ENCODE data around the gene HNRNPUL2. TPM values are rescaled to one million over a fixed set of nuclear protein-coding genes. Genes with fewer than 3 reads are reported as not detected.
"Not testable (repeated sequence)": the region's sequence is repeated elsewhere in the genome, so short reads cannot be mapped to it uniquely, and the experiment has no call there.

The HNRNPUL2 gene
- total and polyA plus RNA-seq, 4 donors: 25.6 to 53.1 (median 35.5) TPM

DNA sequence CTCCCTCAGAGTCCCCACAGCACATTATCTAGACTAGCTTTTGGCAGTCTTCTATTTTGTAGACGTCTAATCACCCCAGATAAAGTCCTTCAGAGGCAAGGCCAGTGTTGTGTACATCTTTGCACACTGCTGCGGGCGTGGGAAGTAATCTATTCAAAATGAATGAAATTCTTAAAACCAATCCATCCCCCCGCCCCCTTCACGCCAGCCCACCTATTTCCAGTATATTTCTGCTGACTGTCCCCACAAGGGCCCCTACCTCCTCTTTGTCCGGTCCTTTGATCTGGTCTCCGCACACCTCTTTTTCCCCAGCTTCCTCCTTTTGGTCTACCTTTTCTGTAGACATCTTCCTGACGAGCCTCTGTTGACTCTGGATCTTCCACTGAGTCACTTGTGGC is 20.4 kb downstream of the HNRNPUL2 start:
- Histone ChIP-seq H3K36me3 (ENCODE audit: control insufficient read depth in 4 of 4, insufficient read depth in 4 of 4, low read length in 4 of 4) (peaks cover 0 to 9% (median 5%) of the 10 kb centered on the region in 4 donors), H3K27me3 (ENCODE audit: control insufficient read depth in 3 of 3, insufficient read depth in 3 of 3, low read length in 2 of 3) (no peaks in the 10 kb centered on the region), H3K9me3 (ENCODE audit: control insufficient read depth in 4 of 4, insufficient read depth in 3 of 4, low read length in 3 of 4) (no peaks in the 10 kb centered on the region), H3K9ac (ENCODE audit: insufficient read depth in 1 of 2, low read length in 2 of 2) (no peak overlapping the region), H3K27ac (ENCODE audit: low read depth in 1 of 2, low read length in 1 of 2) (peak overlapping the region; percentile 73 to 88), H3K4me3 (no peak overlapping the region), H3K4me1 (ENCODE audit: control insufficient read depth in 5 of 5, insufficient read depth in 5 of 5, low read length in 5 of 5) (peaks cover 0 to 47% (median 17%) of the 10 kb centered on the region in 5 donors)
- TF ChIP-seq, protein P1, sequence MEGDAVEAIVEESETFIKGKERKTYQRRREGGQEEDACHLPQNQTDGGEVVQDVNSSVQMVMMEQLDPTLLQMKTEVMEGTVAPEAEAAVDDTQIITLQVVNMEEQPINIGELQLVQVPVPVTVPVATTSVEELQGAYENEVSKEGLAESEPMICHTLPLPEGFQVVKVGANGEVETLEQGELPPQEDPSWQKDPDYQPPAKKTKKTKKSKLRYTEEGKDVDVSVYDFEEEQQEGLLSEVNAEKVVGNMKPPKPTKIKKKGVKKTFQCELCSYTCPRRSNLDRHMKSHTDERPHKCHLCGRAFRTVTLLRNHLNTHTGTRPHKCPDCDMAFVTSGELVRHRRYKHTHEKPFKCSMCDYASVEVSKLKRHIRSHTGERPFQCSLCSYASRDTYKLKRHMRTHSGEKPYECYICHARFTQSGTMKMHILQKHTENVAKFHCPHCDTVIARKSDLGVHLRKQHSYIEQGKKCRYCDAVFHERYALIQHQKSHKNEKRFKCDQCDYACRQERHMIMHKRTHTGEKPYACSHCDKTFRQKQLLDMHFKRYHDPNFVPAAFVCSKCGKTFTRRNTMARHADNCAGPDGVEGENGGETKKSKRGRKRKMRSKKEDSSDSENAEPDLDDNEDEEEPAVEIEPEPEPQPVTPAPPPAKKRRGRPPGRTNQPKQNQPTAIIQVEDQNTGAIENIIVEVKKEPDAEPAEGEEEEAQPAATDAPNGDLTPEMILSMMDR (IDR thresholded peaks at IDR 0.05; ENCODE audit: control extremely low read depth, extremely low read depth): no peak
- ATAC-seq (ENCODE audit: insufficient read depth, low FRiP score) (no peak), DNase-seq (no peak)
- whole genome bisulfite sequencing, 2 donors: 85% methylated on average over 8 of the region's 8 CpGs

DNA sequence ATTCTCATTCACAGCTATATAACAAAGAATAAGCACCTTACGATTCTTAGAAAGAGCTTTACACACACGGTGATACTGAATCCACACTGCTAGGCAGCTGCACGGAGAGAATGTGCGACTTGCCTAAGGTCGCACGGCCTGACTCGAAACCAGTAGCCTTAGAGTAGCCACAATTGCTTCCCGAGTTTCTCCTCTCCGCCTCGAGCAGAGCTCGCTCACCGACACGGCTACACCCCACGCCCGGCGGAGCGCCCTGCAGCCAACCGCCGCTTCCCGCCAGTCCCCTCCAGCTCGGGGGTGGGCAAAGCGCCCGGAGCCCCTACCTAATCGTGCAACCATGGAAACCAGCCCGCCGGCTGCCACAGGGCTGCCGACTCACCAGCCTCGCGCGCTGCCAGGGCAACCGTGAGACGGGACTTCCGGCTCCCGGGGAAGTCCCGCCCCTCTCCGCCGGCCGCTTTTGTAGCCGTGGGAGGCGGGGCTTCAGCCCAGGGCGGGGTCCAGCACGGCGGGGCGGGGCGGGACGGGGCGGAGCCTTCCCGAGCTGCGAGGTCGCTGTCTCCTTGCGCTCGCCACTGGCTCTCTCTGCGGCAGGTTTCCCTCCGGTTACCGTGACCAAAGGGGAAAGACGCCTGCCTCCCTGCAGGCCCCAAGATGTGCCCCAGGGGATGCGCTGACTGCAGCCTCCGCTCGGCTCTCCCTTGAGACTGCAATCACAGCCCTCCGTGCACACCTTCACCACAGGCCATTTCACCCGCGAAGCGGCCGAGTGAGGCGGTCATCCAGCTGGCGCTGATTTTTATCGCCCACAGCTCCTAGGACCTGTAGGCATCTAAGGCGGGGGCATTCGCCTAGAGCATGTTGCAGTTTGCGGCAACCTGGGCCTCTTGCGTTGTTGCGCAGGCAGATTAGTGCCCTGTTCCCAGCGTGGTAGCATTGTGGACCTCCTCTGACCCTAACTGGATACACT is 21.1 kb downstream of the HNRNPUL2 start:
- Histone ChIP-seq H3K9me3 (ENCODE audit: control insufficient read depth in 4 of 4, insufficient read depth in 3 of 4, low read length in 3 of 4) (no peaks in the 10 kb centered on the region), H3K27me3 (ENCODE audit: control insufficient read depth in 3 of 3, insufficient read depth in 3 of 3, low read length in 2 of 3) (no peaks in the 10 kb centered on the region), H3K4me3 (peak overlapping the region; percentile 83), H3K9ac (ENCODE audit: insufficient read depth in 1 of 2, low read length in 2 of 2) (peak overlapping the region; percentile 58 to 59), H3K4me1 (ENCODE audit: control insufficient read depth in 5 of 5, insufficient read depth in 5 of 5, low read length in 5 of 5) (peaks cover 0 to 47% (median 17%) of the 10 kb centered on the region in 5 donors), H3K36me3 (ENCODE audit: control insufficient read depth in 4 of 4, insufficient read depth in 4 of 4, low read length in 4 of 4) (peaks cover 0 to 11% (median 5%) of the 10 kb centered on the region in 4 donors), H3K27ac (ENCODE audit: low read depth in 1 of 2, low read length in 1 of 2) (peak overlapping the region; percentile 76 to 93)
- WGBS, 2 donors: 5 to 6% methylated on average over 71 to 73 of the region's 73 CpGs
- ATAC-seq (ENCODE audit: insufficient read depth, low FRiP score) (peak; percentile 92), DNase-seq (peak; percentile 96)
- TF ChIP-seq, protein P1 (IDR thresholded peaks at IDR 0.05; ENCODE audit: control extremely low read depth, extremely low read depth): no peak

DNA sequence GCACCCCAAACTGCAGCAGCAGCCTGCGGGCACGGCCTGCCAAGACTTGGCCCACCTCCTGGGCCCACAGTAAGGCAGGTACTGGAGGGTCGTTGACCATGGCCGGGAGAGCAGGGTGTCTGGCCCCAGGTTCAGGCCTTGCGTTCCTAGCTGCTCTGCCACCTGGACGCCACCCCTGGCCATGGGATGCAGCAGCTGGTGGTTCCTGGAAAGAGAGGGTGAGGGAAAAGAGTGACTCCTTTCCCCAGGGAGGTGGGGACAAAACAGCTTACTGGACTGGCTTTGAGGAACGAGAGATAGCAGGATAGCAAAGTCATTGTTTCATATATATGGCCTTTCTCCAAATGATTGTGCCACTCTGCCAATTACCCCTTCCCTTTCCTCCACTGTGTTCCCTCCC is 21.8 kb downstream of the HNRNPUL2 start:
- Histone ChIP-seq H3K36me3 (ENCODE audit: control insufficient read depth in 4 of 4, insufficient read depth in 4 of 4, low read length in 4 of 4) (peaks cover 0 to 12% (median 5%) of the 10 kb centered on the region in 4 donors), H3K4me3 (peak overlapping the region; percentile 83), H3K4me1 (ENCODE audit: control insufficient read depth in 5 of 5, insufficient read depth in 5 of 5, low read length in 5 of 5) (peaks cover 0 to 47% (median 14%) of the 10 kb centered on the region in 5 donors), H3K9me3 (ENCODE audit: control insufficient read depth in 4 of 4, insufficient read depth in 3 of 4, low read length in 3 of 4) (no peaks in the 10 kb centered on the region), H3K27ac (ENCODE audit: low read depth in 1 of 2, low read length in 1 of 2) (peak overlapping the region; percentile 76 to 93), H3K27me3 (ENCODE audit: control insufficient read depth in 3 of 3, insufficient read depth in 3 of 3, low read length in 2 of 3) (no peaks in the 10 kb centered on the region), H3K9ac (ENCODE audit: insufficient read depth in 1 of 2, low read length in 2 of 2) (peak overlapping the region; percentile 58 to 59)
- 52 to 58% methylated on average over 7 of the region's 7 CpGs for WGBS, 2 donors
- ATAC-seq (ENCODE audit: insufficient read depth, low FRiP score): no peak
- TF ChIP-seq, protein P1 (IDR thresholded peaks at IDR 0.05; ENCODE audit: control extremely low read depth, extremely low read depth): no peak
- peak in 2 of 3 donors; percentile 11 to 16 for DNase-seq

DNA sequence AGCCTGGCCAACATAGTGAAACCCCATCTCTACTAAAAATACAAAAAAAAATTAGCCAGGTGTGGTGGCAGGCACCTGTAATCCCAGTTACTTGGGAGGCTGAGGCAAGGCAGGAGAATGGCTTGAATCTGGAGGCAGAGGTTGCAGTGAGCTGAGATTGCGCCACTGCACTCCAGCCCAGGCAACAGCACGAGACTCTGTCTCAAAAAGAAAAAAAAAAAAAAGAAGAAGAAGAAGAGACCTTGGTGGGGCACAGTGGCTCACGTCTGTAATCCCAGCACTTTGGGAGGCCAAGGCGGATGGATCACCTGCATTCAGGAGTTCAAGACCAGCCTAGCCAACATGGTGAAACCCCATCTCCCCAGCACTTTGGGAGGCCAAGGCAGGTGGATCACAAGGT is 23.3 kb downstream of the HNRNPUL2 start:
- not testable (repeated sequence) for ATAC-seq (ENCODE audit: insufficient read depth, low FRiP score); H3K4me3 ChIP-seq; H3K27ac ChIP-seq (ENCODE audit: low read depth in 1 of 2, low read length in 1 of 2); H3K27me3 ChIP-seq (ENCODE audit: control insufficient read depth in 3 of 3, insufficient read depth in 3 of 3, low read length in 2 of 3); H3K9me3 ChIP-seq (ENCODE audit: control insufficient read depth in 4 of 4, insufficient read depth in 3 of 4, low read length in 3 of 4); DNase-seq; H3K9ac ChIP-seq (ENCODE audit: insufficient read depth in 1 of 2, low read length in 2 of 2)
- peaks cover 0 to 37% (median 11%) of the 10 kb centered on the region in 5 donors for H3K4me1 ChIP-seq (ENCODE audit: control insufficient read depth in 5 of 5, insufficient read depth in 5 of 5, low read length in 5 of 5)
- 72 to 83% methylated on average over 4 of the region's 4 CpGs for WGBS, 2 donors
- peaks cover 0 to 11% (median 4%) of the 10 kb centered on the region in 4 donors for H3K36me3 ChIP-seq (ENCODE audit: control insufficient read depth in 4 of 4, insufficient read depth in 4 of 4, low read length in 4 of 4)
